ENCODE results near the gene CTNND2.

The CTNND2 gene

GRCh38 chr5:11252075-11252474 lies 652.2 kb downstream of the CTNND2 start:
- no peak for DNase-seq (ENCODE audit: low read depth)
- no peak for TF ChIP-seq CTCF (conservative IDR thresholded peaks at IDR 0.05; ENCODE audit: low read depth, low read length)
- H3K4me3 ChIP-seq (ENCODE audit: low read depth, low read length), result no peak overlapping the region

GRCh38 chr5:11251247-11251646 lies 653.0 kb downstream of the CTNND2 start:
- no peak for TF ChIP-seq CTCF (conservative IDR thresholded peaks at IDR 0.05; ENCODE audit: low read depth, low read length)
- no peak overlapping the region for H3K4me3 ChIP-seq (ENCODE audit: low read depth, low read length)
- peak; percentile 7 for DNase-seq (ENCODE audit: low read depth)

- no peak overlapping the region for H3K4me3 ChIP-seq (ENCODE audit: low read depth, low read length)
- DNase-seq (ENCODE audit: low read depth), result no peak
- no peak for TF ChIP-seq CTCF (conservative IDR thresholded peaks at IDR 0.05; ENCODE audit: low read depth, low read length)
Observed at GRCh38 chr5:11248966-11249365, 655.3 kb downstream of the CTNND2 start.

- TF ChIP-seq CTCF (conservative IDR thresholded peaks at IDR 0.05; ENCODE audit: low read depth, low read length), result no peak
- H3K4me3 ChIP-seq (ENCODE audit: low read depth, low read length), result no peak overlapping the region
- DNase-seq (ENCODE audit: low read depth), result no peak
Observed at GRCh38 chr5:11247224-11247623, 657.0 kb downstream of the CTNND2 start.

- H3K4me3 ChIP-seq (ENCODE audit: low read depth, low read length), result no peak overlapping the region
- no peak for DNase-seq (ENCODE audit: low read depth)
- TF ChIP-seq CTCF (conservative IDR thresholded peaks at IDR 0.05; ENCODE audit: low read depth, low read length), result no peak
Observed at GRCh38 chr5:11240293-11241190, 663.7 kb downstream of the CTNND2 start.

- DNase-seq (ENCODE audit: low read depth), result no peak
- TF ChIP-seq CTCF (conservative IDR thresholded peaks at IDR 0.05; ENCODE audit: low read depth, low read length), result no peak
- H3K4me3 ChIP-seq (ENCODE audit: low read depth, low read length), result no peak overlapping the region
Observed at GRCh38 chr5:11239261-11240015, 664.8 kb downstream of the CTNND2 start.
